ENCODE measurements around the gene METTL13.

Gene METTL13

DNA sequence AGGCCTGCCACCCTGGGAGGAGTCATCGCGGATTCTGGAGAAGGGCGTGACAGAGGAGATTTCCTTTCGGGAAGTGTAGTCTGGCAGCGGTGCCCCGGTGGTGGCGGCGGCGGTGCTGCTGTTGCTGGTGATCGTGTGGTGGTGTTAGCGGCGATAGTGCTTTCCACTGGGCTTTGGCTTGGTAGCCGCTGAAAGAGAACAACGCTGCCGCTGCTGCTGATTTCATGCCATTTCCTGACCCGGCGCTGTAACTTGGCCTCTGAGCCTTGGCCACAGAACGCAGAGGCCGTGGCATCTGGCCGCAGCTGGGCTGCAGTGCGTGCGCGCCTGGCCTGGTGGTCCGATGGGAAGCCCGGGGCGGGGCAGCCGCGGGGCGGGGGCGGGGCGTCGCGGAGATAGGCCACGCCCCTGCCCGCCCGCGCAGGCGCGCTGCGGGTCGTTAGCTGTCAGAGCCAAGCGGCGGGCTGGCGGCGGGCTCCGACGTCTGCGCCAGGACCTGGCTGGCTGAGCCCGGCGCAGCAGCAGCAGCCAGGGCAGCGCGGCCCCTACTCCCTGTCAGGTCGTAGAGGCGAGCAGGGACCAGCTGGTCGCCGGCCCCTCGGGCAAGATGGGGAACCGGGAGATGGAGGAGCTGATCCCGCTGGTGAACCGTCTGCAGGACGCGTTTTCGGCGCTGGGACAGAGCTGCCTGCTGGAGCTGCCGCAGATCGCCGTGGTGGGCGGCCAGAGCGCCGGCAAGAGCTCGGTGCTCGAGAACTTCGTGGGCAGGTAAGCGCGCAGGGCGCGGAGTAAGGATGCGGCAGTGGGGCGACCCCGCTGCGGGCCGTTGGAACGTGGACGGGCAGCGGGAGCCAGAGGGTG is 59.8 kb downstream of the METTL13 start, which contains the start of gene DNM3:
TSS of gene DNM3 (plus strand) at position 449 of the 861 bp plus-strand sequence. CDS start at position 608, 159 bp downstream.
- H3K4me1 ChIP-seq (ENCODE audit: control insufficient read depth in 5 of 5, insufficient read depth in 5 of 5, low read length in 5 of 5) = peaks cover 0 to 21% (median 18%) of the 10 kb centered on the region in 5 donors
- peaks cover 0 to 5% (median 3%) of the 10 kb centered on the region in 5 donors for H3K27me3 ChIP-seq (ENCODE audit: control insufficient read depth in 5 of 5, insufficient read depth in 4 of 5, low read length in 5 of 5)
- peak within 1 kb of the TSS; percentile 74 to 91 (median 79) for H3K4me3 ChIP-seq (ENCODE audit: low read depth in 1 of 5, low read length in 5 of 5)
- H3K36me3 ChIP-seq (ENCODE audit: control insufficient read depth in 5 of 5, insufficient read depth in 5 of 5, low read length in 5 of 5) = peaks cover 0 to 2% (median 0%) of the 10 kb centered on the region in 5 donors
- H3K27ac ChIP-seq (ENCODE audit: low read depth, low read length) = no peak within 1 kb of the TSS
- peak within 1 kb of the TSS in 4 of 5 donors; percentile 21 to 86 (median 68) for H3K9ac ChIP-seq (ENCODE audit: low read length in 5 of 5)
- H3K9me3 ChIP-seq (ENCODE audit: control insufficient read depth in 5 of 5, low read length in 5 of 5) = peaks cover 0 to 18% (median 8%) of the 10 kb centered on the region in 5 donors

DNA sequence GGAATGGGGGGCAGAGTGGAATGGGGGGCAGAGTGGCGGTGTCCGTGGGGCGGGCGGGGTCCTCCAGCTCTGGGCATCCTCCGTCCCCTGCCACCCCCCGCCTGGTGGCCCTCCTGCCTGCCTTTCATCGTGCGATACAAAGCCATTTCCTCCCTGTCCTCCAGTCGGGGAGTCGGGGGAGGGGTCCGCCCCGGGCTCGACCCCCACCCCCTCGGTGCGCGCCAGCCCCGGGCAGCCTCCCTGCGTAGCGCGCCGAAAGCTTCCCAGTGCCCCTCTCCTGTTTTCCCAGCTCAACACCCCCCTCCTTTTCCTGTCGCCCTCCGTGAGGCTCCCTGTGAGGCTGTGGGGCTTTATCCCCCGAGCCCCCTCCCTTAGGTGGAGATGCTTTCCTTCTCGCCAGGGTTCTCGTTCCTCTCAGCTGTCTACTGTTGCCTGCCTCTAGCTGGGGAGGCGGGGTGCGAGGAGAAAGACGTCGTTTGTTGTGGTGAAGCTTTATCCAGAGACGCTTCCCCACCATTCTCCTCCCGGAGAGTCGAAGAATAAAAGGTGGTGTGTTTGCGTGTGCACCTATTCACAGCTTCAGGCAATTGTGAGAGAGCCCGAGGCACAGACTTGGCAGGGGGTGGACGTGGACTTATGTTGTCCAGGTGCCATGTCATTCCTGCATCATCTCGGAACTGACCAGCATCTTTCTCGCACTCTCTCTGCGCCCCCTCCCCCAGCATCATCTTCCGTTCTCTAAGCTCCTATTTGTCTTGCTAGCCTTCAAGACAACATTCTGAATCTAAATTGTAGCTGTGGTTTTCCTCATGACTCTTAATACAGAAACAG is 60.7 kb downstream of the METTL13 start:
- peaks cover 0 to under 1% (median 0%) of the 10 kb centered on the region in 5 donors for H3K36me3 ChIP-seq (ENCODE audit: control insufficient read depth in 5 of 5, insufficient read depth in 5 of 5, low read length in 5 of 5)
- H3K4me1 ChIP-seq (ENCODE audit: control insufficient read depth in 5 of 5, insufficient read depth in 5 of 5, low read length in 5 of 5) = peaks cover 0 to 21% (median 18%) of the 10 kb centered on the region in 5 donors
- no peak overlapping the region for H3K27ac ChIP-seq (ENCODE audit: low read depth, low read length)
- H3K9me3 ChIP-seq (ENCODE audit: control insufficient read depth in 5 of 5, low read length in 5 of 5) = peaks cover 0 to 18% (median 8%) of the 10 kb centered on the region in 5 donors
- H3K4me3 ChIP-seq (ENCODE audit: low read depth in 1 of 5, low read length in 5 of 5) = peak overlapping the region; percentile 74 to 91 (median 79)
- peaks cover 0 to 5% (median 3%) of the 10 kb centered on the region in 5 donors for H3K27me3 ChIP-seq (ENCODE audit: control insufficient read depth in 5 of 5, insufficient read depth in 4 of 5, low read length in 5 of 5)
- H3K9ac ChIP-seq (ENCODE audit: low read length in 5 of 5) = peak overlapping the region in 3 of 5 donors; percentile 51 to 86 (median 84)

DNA sequence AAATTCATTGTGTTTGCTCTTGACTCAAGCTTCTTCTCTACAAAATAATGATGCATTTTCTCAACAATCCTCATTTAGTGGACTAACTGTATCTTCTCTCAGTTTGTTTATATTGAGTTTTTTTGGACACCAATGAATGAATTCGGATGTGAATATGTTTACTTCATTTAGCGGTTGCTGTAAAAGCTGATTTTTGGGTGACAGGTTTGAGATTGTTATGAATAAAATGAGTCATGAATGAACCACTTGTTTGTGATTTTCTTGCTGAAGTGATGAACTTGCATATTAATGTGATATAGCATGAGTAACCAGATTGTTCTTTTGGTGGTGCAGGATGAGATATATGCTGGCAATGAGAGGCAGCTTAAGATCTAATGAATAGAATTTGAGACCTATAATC is 62.9 kb downstream of the METTL13 start:
- no peak overlapping the region for H3K9ac ChIP-seq (ENCODE audit: low read length in 5 of 5)
- no peak overlapping the region for H3K27ac ChIP-seq (ENCODE audit: low read depth, low read length)

DNA sequence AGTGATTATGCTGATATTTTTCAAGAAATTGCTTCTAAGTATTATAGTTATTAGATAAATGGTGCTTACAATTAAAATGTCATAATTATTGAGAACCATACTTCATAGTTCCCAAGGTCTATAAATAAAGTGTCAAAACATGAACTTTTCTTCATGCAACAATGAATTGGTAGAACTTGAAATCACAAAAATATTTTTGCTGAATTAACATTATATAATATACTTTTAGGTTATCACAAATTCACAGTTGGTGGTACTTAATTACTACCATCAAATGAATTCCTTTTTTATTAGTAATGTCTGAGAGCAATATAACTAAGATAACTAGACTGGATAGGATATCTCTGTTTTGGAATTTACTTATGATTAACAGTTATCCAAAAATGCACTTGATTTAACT is 64.5 kb downstream of the METTL13 start:
- Histone ChIP-seq H3K27ac (ENCODE audit: low read depth, low read length) (no peak overlapping the region), H3K9ac (ENCODE audit: low read length in 5 of 5) (no peak overlapping the region), H3K36me3 (ENCODE audit: control insufficient read depth in 5 of 5, insufficient read depth in 5 of 5, low read length in 5 of 5) (no peaks in the 10 kb centered on the region), H3K4me1 (ENCODE audit: control insufficient read depth in 5 of 5, insufficient read depth in 5 of 5, low read length in 5 of 5) (peaks cover 0 to 18% (median 13%) of the 10 kb centered on the region in 5 donors), H3K4me3 (ENCODE audit: low read depth in 1 of 5, low read length in 5 of 5) (no peak overlapping the region), H3K27me3 (ENCODE audit: control insufficient read depth in 5 of 5, insufficient read depth in 4 of 5, low read length in 5 of 5) (peaks cover 0 to 5% (median 3%) of the 10 kb centered on the region in 5 donors), H3K9me3 (ENCODE audit: control insufficient read depth in 5 of 5, low read length in 5 of 5) (peaks cover 0 to 1% (median under 1%) of the 10 kb centered on the region in 5 donors)

More for the DNA sequence above, 62.9 kb downstream of the METTL13 start:
- peaks cover 0 to 14% (median 8%) of the 10 kb centered on the region in 5 donors for H3K9me3 ChIP-seq (ENCODE audit: control insufficient read depth in 5 of 5, low read length in 5 of 5)
- peaks cover 0 to 5% (median 3%) of the 10 kb centered on the region in 5 donors for H3K27me3 ChIP-seq (ENCODE audit: control insufficient read depth in 5 of 5, insufficient read depth in 4 of 5, low read length in 5 of 5)
- H3K36me3 ChIP-seq (ENCODE audit: control insufficient read depth in 5 of 5, insufficient read depth in 5 of 5, low read length in 5 of 5) = no peaks in the 10 kb centered on the region
- H3K4me1 ChIP-seq (ENCODE audit: control insufficient read depth in 5 of 5, insufficient read depth in 5 of 5, low read length in 5 of 5) = peaks cover 0 to 21% (median 18%) of the 10 kb centered on the region in 5 donors
- no peak overlapping the region for H3K4me3 ChIP-seq (ENCODE audit: low read depth in 1 of 5, low read length in 5 of 5)
